IPS-NIHi7 (cell line): ENCODE data around the gene ANO2.

ENCODE experiments used
- DNase-seq: peaks from one replicate; pipeline ENCODE4 v3.0.0; 2012; ENCODE audit warnings: mixed read lengths; ENCODE audit errors: extremely low spot score

The ANO2 gene

DNA sequence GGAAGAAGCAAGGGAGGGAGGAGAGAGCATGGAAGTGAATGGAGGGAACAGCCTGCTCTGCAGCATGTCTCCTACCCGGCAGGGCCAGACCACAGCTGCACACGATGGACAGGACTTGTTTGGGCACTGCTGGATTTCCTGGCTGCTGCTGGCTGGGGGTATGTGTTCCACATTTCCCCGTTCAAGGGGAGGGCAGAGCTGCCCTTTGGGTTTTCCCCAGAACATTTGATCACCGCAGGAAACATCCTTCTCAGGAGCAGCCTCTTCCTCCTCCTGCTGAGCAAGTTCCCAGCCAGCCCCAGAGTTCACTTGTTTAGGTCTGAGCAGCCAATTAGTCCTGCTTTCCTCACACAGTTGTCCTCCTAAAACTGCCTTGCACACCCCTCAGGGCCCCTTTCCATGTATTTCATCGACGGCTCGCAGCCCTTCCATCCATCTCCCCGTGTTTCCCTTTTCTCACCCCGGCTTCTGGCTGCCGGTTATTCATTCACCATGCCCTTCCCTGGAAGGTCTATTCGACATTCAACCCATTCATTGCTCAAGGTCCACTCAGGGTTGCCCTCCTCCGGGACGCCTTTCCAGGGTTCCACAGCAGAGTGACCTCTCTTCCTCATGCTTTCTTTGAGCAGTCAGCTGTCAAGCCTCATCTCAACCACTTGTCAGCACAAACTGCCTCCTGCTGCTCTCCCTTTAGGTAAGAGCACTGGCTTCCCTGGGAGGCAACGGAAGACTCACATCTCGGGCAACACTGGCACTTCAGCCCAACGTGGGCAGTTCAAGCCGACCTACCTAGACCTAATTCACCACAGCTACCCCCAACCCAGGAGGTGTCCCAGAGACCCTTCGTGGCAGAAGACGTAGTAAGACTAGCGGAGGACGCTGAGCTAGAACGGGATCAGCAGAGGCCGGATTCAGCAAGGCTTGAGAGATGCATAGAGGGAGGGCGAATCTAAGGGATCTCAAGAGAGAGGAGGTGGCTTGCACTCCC, 20.1 kb upstream of the ANO2 start:
- peak; percentile 41 for DNase-seq

DNA sequence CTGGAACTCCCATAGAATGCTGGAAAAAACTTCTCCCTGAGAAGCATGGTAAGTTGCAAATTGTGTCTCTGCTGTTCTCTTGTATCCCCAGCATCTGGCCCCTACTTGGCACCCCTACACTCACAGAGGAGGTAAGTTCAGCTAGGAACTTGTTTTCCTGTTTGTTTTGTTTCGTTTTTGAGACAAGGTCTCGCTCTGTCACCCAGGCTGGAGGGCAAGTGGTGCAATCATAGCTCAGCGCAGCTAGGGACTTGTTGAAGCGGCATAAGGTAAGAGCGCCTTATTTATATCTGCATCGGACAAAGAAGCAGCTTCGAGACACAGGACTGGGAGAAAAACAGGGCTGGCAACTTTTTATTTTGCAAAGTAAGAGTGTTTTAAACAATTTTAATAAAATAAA, 18.5 kb upstream of the ANO2 start:
- DNase-seq = no peak

DNA sequence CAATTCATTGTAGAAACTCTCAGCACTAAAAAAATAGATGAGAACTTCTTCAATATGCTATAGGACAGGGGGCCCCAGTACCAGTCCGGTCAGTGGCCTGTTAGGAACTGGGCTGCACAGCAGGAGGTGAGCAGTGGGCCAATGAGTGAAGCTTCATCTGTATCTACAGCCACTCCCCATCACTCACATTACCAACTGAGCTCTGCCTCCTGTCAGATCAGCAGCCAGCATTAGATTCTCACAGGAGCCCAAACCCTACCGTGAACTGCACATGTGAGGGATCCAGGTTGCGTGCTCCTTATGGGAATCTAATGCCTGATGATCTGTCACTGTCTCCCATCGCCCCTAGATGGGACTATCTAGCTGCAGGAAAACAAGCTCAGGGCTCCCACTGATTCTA, 15.7 kb upstream of the ANO2 start:
- DNase-seq = peak; percentile 13

DNA sequence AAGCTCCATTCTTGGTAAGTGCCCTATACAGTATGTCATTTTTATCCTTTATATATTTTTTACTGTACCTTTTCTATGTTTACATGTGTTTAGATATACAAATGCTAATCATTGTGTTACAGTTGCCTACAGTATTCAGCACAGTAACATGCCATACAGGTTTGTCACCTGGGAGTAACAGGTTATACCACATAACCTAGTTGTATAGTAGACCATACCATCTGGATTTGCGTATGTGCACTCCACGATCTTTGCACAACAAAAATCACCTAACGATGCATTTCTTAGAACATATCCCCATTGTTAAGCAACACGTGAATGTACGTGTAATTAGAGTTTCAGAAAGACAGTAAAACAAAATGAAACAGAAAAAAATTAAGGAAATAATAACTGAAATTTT, 11.9 kb upstream of the ANO2 start:
- no peak for DNase-seq

DNA sequence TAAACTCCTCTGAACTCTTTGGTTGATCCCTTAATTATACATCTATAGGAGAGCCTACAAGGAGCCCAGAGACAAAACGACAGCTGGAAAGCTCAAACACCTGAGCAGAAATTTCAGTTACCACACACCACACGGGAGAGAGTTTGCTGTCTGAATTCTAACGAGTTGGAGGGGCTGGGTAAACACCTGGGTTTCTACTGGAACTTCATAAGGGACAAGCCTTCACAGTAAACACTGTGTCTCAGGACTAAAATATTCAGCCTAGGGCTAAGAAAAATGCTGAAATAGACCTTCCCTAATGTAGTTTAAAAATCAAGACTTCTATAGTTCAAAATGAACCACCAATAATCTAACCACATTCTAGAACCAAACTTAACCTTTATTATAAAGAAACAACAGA, 9.6 kb upstream of the ANO2 start:
- DNase-seq = no peak

DNA sequence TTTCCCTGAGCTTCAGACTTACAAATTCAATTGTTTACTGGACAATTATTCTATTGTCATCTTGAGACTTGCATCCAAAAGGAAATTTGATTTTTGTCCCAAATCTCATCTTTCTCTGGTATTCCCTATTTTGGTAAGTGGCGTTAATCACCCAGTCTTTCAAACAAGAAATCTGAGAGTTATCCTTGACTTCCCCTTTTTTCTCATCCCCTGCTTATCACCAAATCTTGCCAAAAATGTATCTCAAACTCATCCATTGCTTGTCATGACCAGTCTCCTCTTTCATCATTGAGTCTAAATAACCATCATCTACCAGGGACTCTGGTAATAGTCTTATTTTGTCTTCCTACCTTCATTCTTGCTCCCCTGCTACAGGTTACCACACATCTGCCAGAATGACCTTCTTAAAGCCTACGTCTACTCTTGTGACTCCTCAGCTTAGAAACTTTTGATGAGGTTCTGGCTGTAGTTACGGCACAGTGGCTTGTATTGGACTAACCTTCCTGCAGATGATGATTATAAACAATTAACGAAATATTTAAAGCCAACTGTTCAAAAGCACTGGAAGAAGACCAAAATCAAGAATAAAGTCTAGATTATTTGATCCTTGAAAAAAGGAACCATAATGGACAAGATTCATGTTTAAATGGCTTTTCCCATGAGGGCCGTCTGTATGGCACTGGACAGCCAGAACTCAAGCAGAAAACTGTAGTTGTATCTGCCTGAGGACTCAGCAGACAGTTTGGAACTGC, 9.0 kb upstream of the ANO2 start:
- DNase-seq = no peak

DNA sequence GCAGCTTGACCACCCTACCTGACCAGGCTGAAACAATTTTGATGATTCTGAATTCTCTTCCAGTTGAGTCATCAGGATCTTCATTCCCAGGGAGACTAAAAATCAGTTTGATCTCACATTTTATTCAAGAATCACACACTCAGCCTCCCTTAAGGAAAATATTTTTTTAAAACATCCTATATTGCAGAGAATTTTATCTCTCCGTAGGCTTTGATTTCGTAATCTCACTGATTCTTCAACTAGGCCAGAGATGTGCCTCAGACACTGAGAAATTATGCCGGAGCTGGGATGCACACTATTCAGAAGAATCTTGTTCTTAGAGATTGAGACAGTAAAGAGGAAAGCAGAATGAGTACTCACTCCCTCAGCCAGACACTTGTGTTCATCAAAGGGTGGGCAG, 7.0 kb upstream of the ANO2 start:
- no peak for DNase-seq

DNA sequence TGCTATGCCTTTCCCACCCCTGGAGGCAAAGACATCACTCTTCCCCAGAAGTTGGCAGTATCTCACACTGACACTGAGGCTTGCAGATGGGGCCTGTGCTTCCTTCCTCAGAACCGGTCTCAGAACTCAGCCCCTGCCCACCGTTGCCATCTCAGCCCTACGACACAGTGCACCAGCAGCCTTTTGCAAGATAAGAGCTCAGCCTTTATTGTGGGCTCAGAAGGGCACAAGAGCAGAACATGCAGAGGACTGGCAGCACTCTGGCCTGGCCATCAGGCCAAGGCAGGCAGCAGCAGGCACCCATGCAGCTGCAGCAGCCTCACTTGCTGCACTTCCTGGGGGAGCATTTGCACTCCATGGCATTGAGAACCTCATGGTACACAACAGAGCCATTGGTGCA, 3.6 kb upstream of the ANO2 start:
- DNase-seq = no peak

DNA sequence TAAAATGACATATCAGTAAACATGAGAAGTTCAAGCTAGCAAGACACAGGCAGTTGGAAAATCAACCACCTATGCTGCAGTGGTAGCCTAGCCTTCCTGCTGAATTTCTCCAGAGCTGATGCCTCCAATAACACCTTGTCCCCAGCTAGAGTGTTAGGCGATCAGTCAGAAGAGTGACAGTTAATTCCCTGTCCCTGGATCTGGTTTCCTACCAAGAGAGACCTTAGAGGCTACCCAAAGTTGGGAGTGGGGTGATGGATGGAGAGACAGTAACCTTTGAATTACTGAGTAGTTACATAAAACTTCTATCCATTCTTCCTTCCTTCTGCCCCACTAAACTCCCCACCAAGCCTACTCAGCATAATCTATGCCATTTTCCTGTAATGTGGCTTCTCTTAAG, 1.9 kb upstream of the ANO2 start:
- no peak for DNase-seq

DNA sequence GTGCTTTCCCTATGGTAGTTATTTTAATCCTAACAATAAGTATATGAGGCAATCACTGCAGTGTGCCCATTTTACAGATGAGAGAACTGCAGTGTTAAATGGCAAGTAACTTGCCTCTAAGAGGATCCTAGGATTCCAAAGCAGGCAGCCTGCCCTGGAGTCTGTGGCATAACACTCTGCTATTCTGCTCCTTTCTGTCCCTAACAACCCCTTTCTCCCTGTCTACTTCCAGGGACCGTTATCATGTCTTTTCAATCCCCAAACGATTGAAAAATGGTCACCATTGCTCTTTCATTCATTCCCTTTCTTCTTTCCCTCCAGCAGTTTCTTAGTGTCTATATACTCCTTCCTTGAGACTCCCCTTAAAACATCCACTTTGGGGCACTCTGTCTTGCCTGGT, 1.3 kb upstream of the ANO2 start:
- DNase-seq = no peak

DNA sequence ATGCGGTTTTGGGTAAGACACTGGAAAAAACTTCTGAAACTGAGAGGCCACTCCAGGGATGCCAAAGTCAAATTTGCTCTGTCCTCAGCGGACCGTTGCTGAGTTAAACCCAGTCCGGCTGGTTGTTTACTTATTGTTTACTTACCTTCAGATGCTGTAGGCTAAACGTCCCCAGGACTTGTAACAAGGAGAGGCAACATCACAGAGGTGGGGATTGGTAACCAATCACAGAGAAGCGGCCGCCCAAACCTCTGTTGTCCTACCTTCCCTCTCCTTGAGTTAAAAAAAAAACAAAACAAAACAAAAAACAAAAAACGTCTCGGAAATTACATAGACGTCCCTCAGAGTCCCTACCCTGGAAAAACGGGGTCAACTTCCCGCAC, 380 bp downstream of the ANO2 start:
- DNase-seq = no peak

DNA sequence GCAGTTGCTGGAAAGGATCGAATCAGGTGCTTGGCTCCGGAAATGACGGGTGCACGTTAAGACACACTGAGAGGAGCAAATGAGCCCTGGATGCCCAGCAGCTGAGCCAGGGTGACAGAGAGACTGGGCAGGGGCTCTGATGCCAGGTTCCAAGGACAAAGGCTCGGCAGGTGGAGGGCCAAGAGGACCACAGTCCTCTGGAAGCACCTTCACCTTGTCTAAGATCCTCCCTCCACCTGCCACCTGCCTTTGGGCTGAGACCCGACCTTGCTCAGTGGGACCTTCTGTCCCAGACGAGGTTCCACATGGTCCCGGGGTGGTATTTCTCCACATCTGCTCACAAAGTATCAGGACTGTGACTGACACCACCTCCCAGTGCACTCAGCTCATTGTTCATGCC, 1.0 kb downstream of the ANO2 start:
- no peak for DNase-seq

DNA sequence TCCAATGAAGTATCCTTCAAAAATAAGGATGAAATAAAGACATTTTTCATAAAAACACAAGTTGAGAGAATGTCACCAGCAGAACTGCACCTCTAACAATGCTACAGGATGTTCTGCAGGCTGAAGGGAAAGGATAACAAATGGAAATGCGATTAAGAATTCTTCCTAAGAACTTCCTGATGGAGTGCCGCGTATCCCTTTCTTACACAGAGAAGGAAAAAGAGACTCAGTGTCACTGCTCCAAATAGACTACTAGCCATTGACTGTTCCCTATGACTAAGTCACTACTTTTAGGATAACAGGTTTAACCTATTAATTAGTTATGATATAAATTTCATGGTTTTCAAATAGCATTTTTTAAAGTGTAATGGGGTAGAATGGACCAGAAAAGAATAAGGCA, 3.2 kb downstream of the ANO2 start:
- DNase-seq = no peak

DNA sequence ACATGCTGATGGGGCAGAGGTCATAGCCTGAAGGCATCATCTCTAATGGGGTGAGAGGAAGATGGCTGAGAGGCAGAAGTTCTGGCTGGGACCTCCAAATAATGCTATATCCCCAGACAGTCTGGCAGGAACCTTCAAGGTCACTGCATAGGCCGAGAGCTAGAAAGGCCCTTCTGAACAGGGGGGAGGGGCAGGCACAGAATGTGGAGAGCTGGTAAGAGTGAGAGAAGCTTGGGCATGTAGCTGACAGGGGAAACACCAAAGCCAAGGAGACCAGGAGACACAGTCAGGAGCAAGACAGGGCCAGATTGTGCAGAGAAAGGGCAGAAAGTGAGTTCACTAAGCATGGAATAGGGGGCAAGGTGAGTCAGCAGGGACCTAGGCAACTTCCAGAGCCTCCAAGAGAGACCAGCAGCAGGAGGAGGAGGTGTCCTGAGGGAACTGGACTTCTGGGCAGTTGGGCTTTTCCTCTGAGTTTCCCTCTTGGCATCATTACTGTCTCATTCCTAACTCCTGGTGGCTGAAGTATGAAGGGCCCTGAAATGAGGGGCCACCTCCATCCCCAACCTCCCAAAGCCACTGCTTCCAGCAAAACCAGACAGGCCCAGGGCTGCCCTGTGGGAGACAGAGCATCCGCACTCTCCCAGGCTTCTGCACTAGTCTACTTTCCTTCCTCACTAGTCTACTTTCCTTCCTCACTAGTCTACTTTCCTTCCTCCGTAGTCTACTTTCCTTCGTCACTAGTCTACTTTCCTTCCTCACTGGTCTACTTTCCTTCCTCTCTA, 17.1 kb downstream of the ANO2 start:
- DNase-seq = no peak

DNA sequence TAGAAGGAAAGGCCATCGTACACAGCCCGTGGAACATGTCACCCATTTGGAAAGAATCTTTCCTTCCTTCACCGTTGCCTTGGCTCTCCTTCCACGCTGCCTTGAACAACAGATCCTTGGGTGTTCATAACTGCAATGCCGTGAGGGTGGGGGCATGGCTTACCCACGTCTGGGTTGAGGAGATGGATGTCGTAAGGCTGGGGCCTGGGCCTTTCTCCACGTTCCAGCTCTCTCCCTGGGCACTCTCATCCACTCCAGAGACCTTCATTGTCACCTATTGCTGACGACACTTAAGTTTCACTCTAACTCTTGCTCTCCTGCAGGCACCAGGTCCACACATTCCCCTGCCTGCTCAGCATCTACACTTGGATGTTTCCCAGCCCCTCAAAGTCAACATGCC, 19.4 kb downstream of the ANO2 start:
- no peak for DNase-seq

DNA sequence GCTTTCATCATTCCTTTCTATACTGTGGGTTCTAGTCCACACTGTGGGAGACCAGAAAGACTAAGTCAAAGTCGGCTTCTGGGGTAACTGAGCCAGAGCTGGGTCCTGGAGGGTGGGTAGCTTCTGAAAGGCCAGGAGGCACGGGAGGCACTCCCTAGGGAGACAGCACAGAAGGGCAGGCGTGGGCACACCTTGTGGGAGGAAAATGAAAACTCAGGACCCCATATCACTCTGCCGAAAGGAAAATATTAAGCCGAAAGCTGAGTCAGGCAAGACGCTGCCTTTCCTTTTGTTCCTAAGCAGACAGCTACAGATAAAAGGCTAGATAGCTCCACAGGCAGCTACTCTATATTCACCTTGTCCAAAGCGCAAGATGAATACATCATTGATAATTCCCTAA, 20.7 kb downstream of the ANO2 start:
- DNase-seq = no peak

DNA sequence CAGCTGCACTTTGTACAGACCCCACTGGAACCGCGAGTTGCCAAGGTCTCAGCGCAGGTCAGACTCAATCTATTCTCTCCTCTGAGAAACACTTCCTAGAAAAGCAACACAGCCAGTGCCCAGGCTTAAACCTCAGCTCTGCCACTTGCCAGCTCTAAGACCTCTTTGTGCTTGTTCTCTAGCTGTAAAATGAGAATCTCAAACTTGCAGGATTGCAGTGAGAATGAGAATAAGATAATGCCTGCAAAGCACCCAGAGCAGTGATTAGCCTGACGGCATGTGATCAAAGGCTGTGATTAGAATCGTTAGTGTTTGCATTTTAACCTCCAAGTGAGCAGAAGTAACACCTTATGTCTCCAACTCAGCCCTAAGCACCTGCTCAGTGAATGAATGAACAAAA, 21.3 kb downstream of the ANO2 start:
- DNase-seq = no peak

DNA sequence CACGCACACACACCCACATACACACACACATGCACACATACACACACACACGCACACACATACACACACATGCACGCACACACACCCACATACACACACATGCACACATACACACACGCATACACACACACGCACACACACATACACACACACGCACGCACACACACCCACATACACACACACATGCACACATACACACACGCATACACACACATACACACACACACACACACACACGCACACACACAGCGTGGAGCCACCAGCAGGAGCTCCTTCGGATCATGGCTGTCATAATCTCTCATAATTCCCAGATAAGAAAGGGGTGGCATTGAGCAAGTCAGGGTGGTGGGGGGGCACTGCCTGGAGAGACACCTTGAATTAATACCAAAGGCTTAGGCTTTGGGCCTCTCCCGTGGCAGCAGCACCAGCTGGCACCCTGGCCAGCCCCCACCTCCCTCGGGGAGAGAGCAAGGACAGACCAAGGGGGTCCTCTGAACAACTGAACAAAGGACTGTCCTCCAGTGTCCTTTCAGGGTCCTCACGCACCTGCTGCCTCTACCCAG, 21.9 kb downstream of the ANO2 start:
- no peak for DNase-seq

DNA sequence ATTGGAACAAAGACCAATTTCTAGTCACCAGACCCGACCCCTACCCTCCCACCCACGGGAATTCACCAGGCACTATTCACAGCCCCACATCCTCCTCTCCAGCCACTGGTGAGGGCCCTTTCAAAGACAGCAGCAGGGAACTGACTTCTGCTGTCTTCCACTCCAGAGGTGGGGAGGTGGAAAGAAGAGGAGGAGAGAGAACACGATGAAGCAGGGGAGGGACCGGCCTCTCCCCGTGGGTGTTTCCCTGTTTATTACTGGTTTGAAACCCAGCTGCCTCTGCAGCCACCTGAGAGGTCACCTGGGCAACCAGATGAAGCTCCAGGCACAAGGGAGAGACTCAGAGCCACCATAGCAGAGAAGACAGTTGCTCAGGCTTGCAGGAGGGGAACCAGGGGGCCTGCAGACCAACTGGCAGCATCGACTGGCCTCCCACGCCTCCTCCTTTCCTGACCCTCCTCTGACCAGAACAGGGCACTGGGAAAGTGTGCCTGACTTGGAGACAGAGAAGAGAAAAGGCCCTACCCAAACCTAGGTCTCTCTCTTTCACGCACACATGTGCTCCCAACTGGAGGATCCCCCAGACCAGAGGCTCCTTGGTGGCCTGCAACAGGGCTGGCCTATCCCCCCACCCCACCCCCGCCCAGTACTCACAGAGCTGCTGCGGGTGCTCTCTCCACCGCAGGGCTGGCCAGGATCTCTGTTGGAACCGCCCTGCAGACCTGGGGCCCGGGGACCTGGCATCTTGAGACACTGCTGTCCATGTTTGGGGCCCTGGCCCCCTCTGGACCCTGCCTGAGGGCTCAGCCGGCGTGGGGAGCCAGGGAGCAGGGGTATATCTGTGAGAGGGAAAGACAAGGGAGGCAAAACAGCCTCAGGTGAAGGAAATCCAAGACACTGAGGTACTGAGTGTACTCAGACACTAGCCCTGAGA, 22.8 kb downstream of the ANO2 start:
- no peak for DNase-seq

DNA sequence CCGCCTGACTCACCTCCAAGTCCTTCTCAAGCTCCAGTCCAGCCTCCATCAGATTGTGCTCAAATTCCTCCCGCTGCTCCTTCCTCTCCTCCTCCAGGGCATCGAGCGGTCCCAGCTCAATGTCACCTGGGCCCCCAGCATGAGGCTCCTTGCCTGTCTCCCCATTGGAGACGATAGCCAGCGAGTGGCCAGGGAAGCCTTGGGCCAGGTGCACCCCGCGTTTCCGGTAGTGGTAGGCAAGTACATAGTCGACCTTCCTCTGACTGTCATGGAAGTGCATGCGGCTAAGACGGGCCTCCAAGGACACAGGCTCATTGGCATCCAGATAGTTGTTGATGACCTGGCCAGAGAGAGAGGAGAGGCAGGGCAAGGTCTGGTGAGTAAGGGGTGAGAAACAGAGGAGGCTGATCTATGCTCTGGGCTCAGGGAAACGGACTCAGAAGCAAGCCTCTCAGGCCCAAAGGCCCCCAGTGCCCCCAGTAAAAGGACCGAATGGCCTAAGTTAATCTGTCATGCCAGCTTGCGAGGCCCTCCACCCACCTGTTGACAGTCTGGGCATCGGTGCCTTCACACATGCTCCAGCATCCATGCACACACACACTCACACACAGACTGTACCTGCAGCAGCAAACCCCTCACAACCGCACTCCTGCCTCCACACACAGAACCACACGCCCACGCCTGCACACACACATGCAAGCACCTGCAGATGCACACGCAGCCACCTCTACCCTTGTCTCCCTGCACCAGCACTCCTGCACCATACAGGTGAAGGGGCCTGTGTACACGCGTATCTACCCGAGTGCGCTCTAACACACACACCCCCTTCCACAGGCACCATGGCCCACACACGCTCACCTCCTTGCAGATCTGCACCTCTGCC, 23.8 kb downstream of the ANO2 start:
- DNase-seq = no peak
